HepG2 (cell line): ENCODE data around the gene IQCH. TPM values are rescaled to one million over a fixed set of nuclear protein-coding genes. Genes with fewer than 3 reads are reported as not detected.

Experiments
- ADNP ChIP-seq: sonication (generic); formaldehyde crosslinking; IDR thresholded peaks from 2 replicates; pipeline ENCODE4 v1.4.0; 2020; ENCODE audit warnings: missing genetic modification reagents
- CREB1 ChIP-seq, 2 experiments: fragments of 450-650 bp in 1 of 2; IDR thresholded peaks; 2 replicates each; pipeline ENCODE4 v1.6.1; 2016 to 2017; ENCODE audit warnings: control low read depth in 1 of 2, mild to moderate bottlenecking in 1 of 2, missing compliant biosample characterization in 1 of 2, missing genetic modification characterization in 1 of 2
- ETV5 ChIP-seq: IDR thresholded peaks from 2 replicates; pipeline ENCODE4 v1.6.1; 2018; ENCODE audit warnings: missing biosample characterization, missing genetic modification reagents, inconsistent platforms, borderline replicate concordance
- HNF4A ChIP-seq: sonication (generic); formaldehyde crosslinking; IDR thresholded peaks from 2 replicates; pipeline ENCODE4 v1.4.0; 2020; ENCODE audit warnings: missing genetic modification reagents
- LCORL ChIP-seq, 2 experiments: fragments of 450-650 bp in 1 of 2; sonication (generic) in 1 of 2; formaldehyde crosslinking in 1 of 2; IDR thresholded peaks; 2 replicates each; pipeline versions ENCODE4 v1.5.0 to v1.6.1; 2017 to 2020; ENCODE audit warnings: antibody characterized with exemption in 1 of 2, missing genetic modification reagents in 1 of 2
- MBD4 ChIP-seq: IDR thresholded peaks from 2 replicates; pipeline ENCODE4 v1.6.1; 2012; ENCODE audit warnings: low read length, inconsistent platforms, borderline replicate concordance
- NFE2L1 ChIP-seq: sonication (generic); formaldehyde crosslinking; IDR thresholded peaks from 2 replicates; pipeline ENCODE4 v1.4.0; 2020; ENCODE audit warnings: missing genetic modification reagents, mild to moderate bottlenecking, borderline replicate concordance
- PAX8 ChIP-seq: sonication (generic); formaldehyde crosslinking; IDR thresholded peaks from 2 replicates; pipeline ENCODE4 v1.8.0; 2022; ENCODE audit warnings: mild to moderate bottlenecking, missing genetic modification reagents, borderline replicate concordance
- SAFB2 ChIP-seq: sonication (generic); formaldehyde crosslinking; IDR thresholded peaks from 2 replicates; pipeline ENCODE4 v1.5.1; 2020; ENCODE audit warnings: missing genetic modification reagents, low read depth, mild to moderate bottlenecking, borderline replicate concordance
- U2AF1 ChIP-seq: fragments of 200-400 bp; formaldehyde crosslinking; optimal IDR thresholded peaks from 2 replicates; pipeline ENCODE3; 2017; ENCODE audit warnings: mild to moderate bottlenecking, low read depth, low read length
- ZNF207 ChIP-seq: fragments of 450-650 bp; IDR thresholded peaks from 2 replicates; pipeline ENCODE4 v1.6.1; 2016; ENCODE audit warnings: antibody characterized with exemption, borderline replicate concordance
- ZNF24 ChIP-seq: fragments of 450-650 bp; IDR thresholded peaks from 2 replicates; pipeline ENCODE4 v1.6.1; 2017; ENCODE audit warnings: antibody characterized with exemption, mild to moderate bottlenecking
- ZNF354B ChIP-seq: sonication (generic); formaldehyde crosslinking; IDR thresholded peaks from 2 replicates; pipeline ENCODE4 v1.8.0; 2022; ENCODE audit warnings: mild to moderate bottlenecking, missing genetic modification reagents
- ZNF496 ChIP-seq: sonication (generic); formaldehyde crosslinking; IDR thresholded peaks from 2 replicates; pipeline ENCODE4 v1.8.1; 2023; ENCODE audit warnings: mild to moderate bottlenecking, moderate library complexity, missing genetic modification reagents; ENCODE audit not compliant: insufficient replicate concordance
- ZNF558 ChIP-seq: sonication (generic); formaldehyde crosslinking; IDR thresholded peaks from 2 replicates; pipeline ENCODE4 v1.9.0; 2022; ENCODE audit warnings: mild to moderate bottlenecking, missing genetic modification reagents, borderline replicate concordance
- ZNF839 ChIP-seq: sonication (generic); formaldehyde crosslinking; IDR thresholded peaks from 2 replicates; pipeline ENCODE4 v1.4.0; 2020; ENCODE audit warnings: missing genetic modification reagents, mild to moderate bottlenecking, borderline replicate concordance
- polyA plus RNA-seq, 8 experiments: library from polyadenylated mRNA; depleted of rRNA in 3 of 8; stranded (reverse) in 7 of 8; unstranded in 1 of 8; fragments of >200 nt; fragmentation: Illumina TruSeq in 4 of 8; extraction: Trizol in 4 of 8; gene quantifications; 2 replicates each; pipeline versions ENCODE4 v1.2.1 to v1.2.3, GENCODE V29; 2011 to 2016; ENCODE audit warnings: low read depth in 4 of 8, missing spikeins in 1 of 8, mixed read lengths in 1 of 8; ENCODE audit not compliant: insufficient read depth in 1 of 8
- total RNA-seq, 5 experiments: library from RNA; depleted of rRNA; stranded (reverse); fragments of >200 nt; fragmentation: Illumina TruSeq; extraction: Trizol; gene quantifications; 2 replicates each; pipeline ENCODE4 v1.2.3, GENCODE V29; 2016; ENCODE audit warnings: low read depth in 1 of 5
- TF ChIP-seq, protein P1 (sequence below): sonication (generic); formaldehyde crosslinking; IDR thresholded peaks from 2 replicates; pipeline ENCODE4 v1.4.0; 2020; ENCODE audit warnings: missing genetic modification reagents
- TF ChIP-seq, protein P2 (sequence below): sonication (generic); formaldehyde crosslinking; IDR thresholded peaks from 2 replicates; pipeline ENCODE4 v1.4.0; 2020; ENCODE audit warnings: mild to moderate bottlenecking, missing genetic modification reagents, borderline replicate concordance
- TF ChIP-seq, protein P3 (sequence below): IDR thresholded peaks from 2 replicates; pipeline ENCODE4 v1.6.1; 2016; ENCODE audit warnings: mild to moderate bottlenecking, missing biosample characterization, missing genetic modification reagents
- TF ChIP-seq, protein P4 (sequence below): sonication (generic); formaldehyde crosslinking; IDR thresholded peaks from 2 replicates; pipeline ENCODE4 v1.4.0; 2020; ENCODE audit warnings: missing genetic modification reagents
- TF ChIP-seq, protein P5 (sequence below): sonication (generic); formaldehyde crosslinking; IDR thresholded peaks from 2 replicates; pipeline ENCODE4 v1.5.0; 2020; ENCODE audit warnings: missing genetic modification reagents

IQCH gene
- total and polyA plus RNA-seq, 2 of the 13 experiments (the other 11 are each of a cell fraction or from before 2014, with no cell fraction given) = 0.16 to 0.55 TPM

DNA sequence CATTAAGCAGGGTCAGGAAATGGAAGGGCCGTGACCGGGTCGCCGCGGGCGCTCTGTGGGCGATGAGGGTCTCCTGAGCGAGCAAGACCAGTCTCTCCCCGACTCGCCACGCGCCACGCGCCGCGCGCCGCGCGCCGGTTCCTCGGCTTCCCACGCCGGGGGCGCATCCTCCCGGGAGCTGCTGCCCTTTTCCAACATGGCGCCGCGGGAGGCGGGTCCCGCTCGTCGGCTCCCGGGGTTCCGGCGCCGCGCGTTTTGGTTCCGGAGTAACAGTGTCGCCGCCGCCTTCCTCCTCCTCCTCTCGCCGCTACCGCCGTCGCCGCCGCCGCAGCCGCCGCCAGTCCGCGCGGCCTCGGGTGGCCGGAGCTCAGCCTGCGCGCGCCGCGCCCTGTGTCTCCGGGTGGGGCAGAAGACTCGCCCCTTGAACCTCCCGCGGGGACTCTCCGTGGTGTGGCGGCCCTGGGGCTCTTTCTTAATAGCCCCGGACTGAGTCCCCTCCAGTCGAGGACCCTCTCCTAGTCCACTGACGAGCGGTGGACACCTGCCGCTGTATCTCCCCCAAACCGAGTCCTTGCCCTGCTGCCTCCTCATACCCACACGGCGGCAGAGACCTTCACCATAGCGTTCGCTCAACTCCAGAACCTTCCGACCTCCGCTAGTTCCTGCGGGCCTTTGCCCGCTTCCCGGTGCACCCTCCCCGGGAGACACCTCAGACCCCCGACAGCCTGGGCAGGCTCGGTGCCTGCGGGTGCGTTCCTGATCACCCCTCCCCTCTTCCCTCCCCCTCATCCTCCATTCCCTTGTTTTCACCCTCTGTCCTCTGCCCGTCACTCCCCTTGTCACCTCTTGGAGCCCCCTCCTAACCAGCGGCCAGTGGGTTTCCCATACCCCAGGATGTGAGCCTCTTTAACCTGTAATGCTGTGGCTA lies 288.1 kb downstream of the IQCH start, which contains the start of gene MAP2K5 (continued):
- TF ChIP-seq, protein P1, sequence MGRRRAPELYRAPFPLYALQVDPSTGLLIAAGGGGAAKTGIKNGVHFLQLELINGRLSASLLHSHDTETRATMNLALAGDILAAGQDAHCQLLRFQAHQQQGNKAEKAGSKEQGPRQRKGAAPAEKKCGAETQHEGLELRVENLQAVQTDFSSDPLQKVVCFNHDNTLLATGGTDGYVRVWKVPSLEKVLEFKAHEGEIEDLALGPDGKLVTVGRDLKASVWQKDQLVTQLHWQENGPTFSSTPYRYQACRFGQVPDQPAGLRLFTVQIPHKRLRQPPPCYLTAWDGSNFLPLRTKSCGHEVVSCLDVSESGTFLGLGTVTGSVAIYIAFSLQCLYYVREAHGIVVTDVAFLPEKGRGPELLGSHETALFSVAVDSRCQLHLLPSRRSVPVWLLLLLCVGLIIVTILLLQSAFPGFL (CRISPR knock-in tag) = no peak
- TF ChIP-seq, protein P2, sequence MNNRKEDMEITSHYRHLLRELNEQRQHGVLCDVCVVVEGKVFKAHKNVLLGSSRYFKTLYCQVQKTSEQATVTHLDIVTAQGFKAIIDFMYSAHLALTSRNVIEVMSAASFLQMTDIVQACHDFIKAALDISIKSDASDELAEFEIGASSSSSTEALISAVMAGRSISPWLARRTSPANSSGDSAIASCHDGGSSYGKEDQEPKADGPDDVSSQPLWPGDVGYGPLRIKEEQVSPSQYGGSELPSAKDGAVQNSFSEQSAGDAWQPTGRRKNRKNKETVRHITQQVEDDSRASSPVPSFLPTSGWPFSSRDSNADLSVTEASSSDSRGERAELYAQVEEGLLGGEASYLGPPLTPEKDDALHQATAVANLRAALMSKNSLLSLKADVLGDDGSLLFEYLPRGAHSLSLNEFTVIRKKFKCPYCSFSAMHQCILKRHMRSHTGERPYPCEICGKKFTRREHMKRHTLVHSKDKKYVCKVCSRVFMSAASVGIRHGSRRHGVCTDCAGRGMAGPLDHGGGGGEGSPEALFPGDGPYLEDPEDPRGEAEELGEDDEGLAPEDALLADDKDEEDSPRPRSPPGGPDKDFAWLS = no peak
- no peak for TF ChIP-seq HNF4A (CRISPR knock-in tag)
- TF ChIP-seq, protein P3, sequence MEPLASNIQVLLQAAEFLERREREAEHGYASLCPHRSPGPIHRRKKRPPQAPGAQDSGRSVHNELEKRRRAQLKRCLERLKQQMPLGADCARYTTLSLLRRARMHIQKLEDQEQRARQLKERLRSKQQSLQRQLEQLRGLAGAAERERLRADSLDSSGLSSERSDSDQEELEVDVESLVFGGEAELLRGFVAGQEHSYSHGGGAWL (CRISPR knock-in tag) = 0 out of 2 replicates have a peak, but pooled peaks have one; percentile 8
- no peak for TF ChIP-seq SAFB2 (CRISPR knock-in tag)
- no peak for TF ChIP-seq MBD4
- TF ChIP-seq ZNF207 = no peak
- TF ChIP-seq, protein P4, sequence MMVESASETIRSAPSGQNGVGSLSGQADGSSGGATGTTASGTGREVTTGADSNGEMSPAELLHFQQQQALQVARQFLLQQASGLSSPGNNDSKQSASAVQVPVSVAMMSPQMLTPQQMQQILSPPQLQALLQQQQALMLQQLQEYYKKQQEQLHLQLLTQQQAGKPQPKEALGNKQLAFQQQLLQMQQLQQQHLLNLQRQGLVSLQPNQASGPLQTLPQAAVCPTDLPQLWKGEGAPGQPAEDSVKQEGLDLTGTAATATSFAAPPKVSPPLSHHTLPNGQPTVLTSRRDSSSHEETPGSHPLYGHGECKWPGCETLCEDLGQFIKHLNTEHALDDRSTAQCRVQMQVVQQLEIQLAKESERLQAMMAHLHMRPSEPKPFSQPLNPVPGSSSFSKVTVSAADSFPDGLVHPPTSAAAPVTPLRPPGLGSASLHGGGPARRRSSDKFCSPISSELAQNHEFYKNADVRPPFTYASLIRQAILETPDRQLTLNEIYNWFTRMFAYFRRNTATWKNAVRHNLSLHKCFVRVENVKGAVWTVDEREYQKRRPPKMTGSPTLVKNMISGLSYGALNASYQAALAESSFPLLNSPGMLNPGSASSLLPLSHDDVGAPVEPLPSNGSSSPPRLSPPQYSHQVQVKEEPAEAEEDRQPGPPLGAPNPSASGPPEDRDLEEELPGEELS (CRISPR knock-in tag) = 0 out of 2 replicates have a peak, but pooled peaks have one; percentile 31
- no peak for TF ChIP-seq ZNF839 (CRISPR knock-in tag)
- no peak for TF ChIP-seq ZNF24
- no peak for TF ChIP-seq PAX8 (CRISPR knock-in tag)
- no peak for TF ChIP-seq CREB1 (IDR thresholded peaks at IDR 0.05)
- TF ChIP-seq CREB1 (CRISPR knock-in tag; IDR thresholded peaks at IDR 0.05) = no peak
- no peak for TF ChIP-seq NFE2L1 (CRISPR knock-in tag)
- TF ChIP-seq, protein P5, sequence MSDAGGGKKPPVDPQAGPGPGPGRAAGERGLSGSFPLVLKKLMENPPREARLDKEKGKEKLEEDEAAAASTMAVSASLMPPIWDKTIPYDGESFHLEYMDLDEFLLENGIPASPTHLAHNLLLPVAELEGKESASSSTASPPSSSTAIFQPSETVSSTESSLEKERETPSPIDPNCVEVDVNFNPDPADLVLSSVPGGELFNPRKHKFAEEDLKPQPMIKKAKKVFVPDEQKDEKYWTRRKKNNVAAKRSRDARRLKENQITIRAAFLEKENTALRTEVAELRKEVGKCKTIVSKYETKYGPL = no peak
- peak; percentile 47; the same call in 1 of the 2 replicates for TF ChIP-seq ETV5 (CRISPR knock-in tag)
- TF ChIP-seq LCORL (IDR thresholded peaks at IDR 0.05) = no peak
- TF ChIP-seq LCORL (CRISPR knock-in tag; IDR thresholded peaks at IDR 0.05) = peak; percentile 24; the same call in 1 of the 2 replicates
- no peak for TF ChIP-seq ZNF354B
- no peak; the same call in 1 of the 2 replicates for TF ChIP-seq ZNF558 (CRISPR knock-in tag)
- TF ChIP-seq U2AF1 = peak; percentile 31
- no peak for TF ChIP-seq ADNP (CRISPR knock-in tag)
- no peak for TF ChIP-seq ZNF496 (CRISPR knock-in tag)
